SK-N-SH treated with all-trans-retinoic acid at 6 μM for 48 hours (cell line): ENCODE results near the gene DDX39B.
"Not testable (repeated sequence)": the region's sequence is repeated elsewhere in the genome, so short reads cannot be mapped to it uniquely, and the experiment has no call there.

ENCODE experiments used
- ATAC-seq: fragments of 200-7000 bp; cut with Tn5 transposase; 3 replicates; pipeline ENCODE4 v1.9.1; 2020; ENCODE audit warnings: mild to moderate bottlenecking, moderate library complexity
- ARNTL ChIP-seq: fragments of 450-650 bp; formaldehyde crosslinking; IDR thresholded peaks from 2 replicates; pipeline ENCODE4 v1.5.0; 2020; ENCODE audit warnings: low read depth, mild to moderate bottlenecking, moderate library complexity, borderline replicate concordance
- CREB5 ChIP-seq: fragments of 250-450 bp; sonication (Bioruptor Pico); IDR thresholded peaks from 2 replicates; pipeline ENCODE4 v1.5.1; 2020; ENCODE audit warnings: low read depth, mild to moderate bottlenecking, moderate library complexity
- CSDC2 ChIP-seq: fragments of 250-450 bp; sonication (Bioruptor Pico); IDR thresholded peaks from 2 replicates; pipeline ENCODE4 v1.5.0; 2020; ENCODE audit warnings: mild to moderate bottlenecking, moderate library complexity
- CSRNP3 ChIP-seq: fragments of 250-450 bp; sonication (Bioruptor Pico); IDR thresholded peaks from 2 replicates; pipeline ENCODE4 v1.5.1; 2021; ENCODE audit warnings: mild to moderate bottlenecking, moderate library complexity
- GLIS3 ChIP-seq: fragments of 250-450 bp; sonication (Bioruptor Pico); IDR thresholded peaks from 2 replicates; pipeline ENCODE4 v1.5.0; 2020; ENCODE audit warnings: mild to moderate bottlenecking, moderate library complexity
- ISL1 ChIP-seq: fragments of 250-450 bp; sonication (Bioruptor Pico); IDR thresholded peaks from 2 replicates; pipeline ENCODE4 v2.1.2; 2022; ENCODE audit warnings: mild to moderate bottlenecking, moderate library complexity
- OSR1 ChIP-seq: fragments of 250-450 bp; sonication (Bioruptor Pico); IDR thresholded peaks from 2 replicates; pipeline ENCODE4 v1.8.0; 2022; ENCODE audit warnings: moderate library complexity, mild to moderate bottlenecking, inconsistent platforms
- PATZ1 ChIP-seq: fragments of 250-450 bp; sonication (Bioruptor Pico); IDR thresholded peaks from 2 replicates; pipeline ENCODE4 v1.8.0; 2020; ENCODE audit warnings: mild to moderate bottlenecking, moderate library complexity, borderline replicate concordance
- POU6F1 ChIP-seq: fragments of 250-450 bp; sonication (Bioruptor Pico); IDR thresholded peaks from 2 replicates; pipeline ENCODE4 v1.8.0; 2021; ENCODE audit warnings: low read depth, mild to moderate bottlenecking, moderate library complexity, borderline replicate concordance
- PPARA ChIP-seq: fragments of 250-450 bp; sonication (Bioruptor Pico); IDR thresholded peaks from 2 replicates; pipeline ENCODE4 v1.5.0; 2020; ENCODE audit warnings: mild to moderate bottlenecking, borderline replicate concordance
- RARB ChIP-seq: fragments of 250-450 bp; sonication (Bioruptor Pico); IDR thresholded peaks from 2 replicates; pipeline ENCODE4 v1.8.0; 2021; ENCODE audit warnings: mild to moderate bottlenecking, moderate library complexity
- SNAI2 ChIP-seq: fragments of 250-450 bp; sonication (Bioruptor Pico); IDR thresholded peaks from 2 replicates; pipeline ENCODE4 v1.5.0; 2020; ENCODE audit warnings: mild to moderate bottlenecking, moderate library complexity
- TCF4 ChIP-seq: fragments of 250-450 bp; sonication (Bioruptor Pico); IDR thresholded peaks from 2 replicates; pipeline ENCODE4 v1.8.0; 2021; ENCODE audit warnings: mild to moderate bottlenecking, moderate library complexity, borderline replicate concordance
- TOX ChIP-seq: fragments of 250-450 bp; sonication (Bioruptor Pico); IDR thresholded peaks from 2 replicates; pipeline ENCODE4 v1.8.0; 2021; ENCODE audit warnings: mild to moderate bottlenecking, moderate library complexity, borderline replicate concordance
- TSHZ2 ChIP-seq: fragments of 250-450 bp; sonication (Bioruptor Pico); IDR thresholded peaks from 2 replicates; pipeline ENCODE4 v1.5.0; 2020; ENCODE audit warnings: mild to moderate bottlenecking, moderate library complexity
- ZC3H10 ChIP-seq: fragments of 250-450 bp; sonication (Bioruptor Pico); IDR thresholded peaks from 2 replicates; pipeline ENCODE4 v1.5.1; 2021; ENCODE audit warnings: mild to moderate bottlenecking, moderate library complexity
- ZFP3 ChIP-seq: fragments of 250-450 bp; sonication (Bioruptor Pico); IDR thresholded peaks from 2 replicates; pipeline ENCODE4 v1.5.0; 2020; ENCODE audit warnings: mild to moderate bottlenecking, moderate library complexity
- ZFP30 ChIP-seq: fragments of 450-650 bp; formaldehyde crosslinking; IDR thresholded peaks from 2 replicates; pipeline ENCODE4 v1.5.0; 2022; ENCODE audit warnings: mild to moderate bottlenecking, moderate library complexity
- ZNF70 ChIP-seq: fragments of 450-650 bp; formaldehyde crosslinking; IDR thresholded peaks from 2 replicates; pipeline ENCODE4 v1.5.0; 2020; ENCODE audit warnings: mild to moderate bottlenecking, moderate library complexity
- ZNF8 ChIP-seq: fragments of 450-650 bp; formaldehyde crosslinking; IDR thresholded peaks from 2 replicates; pipeline ENCODE4 v1.5.0; 2020; ENCODE audit warnings: mild to moderate bottlenecking, moderate library complexity

The DDX39B gene

GRCh38 chr6:31490115-31490873 is 51.5 kb downstream of the DDX39B start:
- ATAC-seq, result no peak
- TF ChIP-seq ZNF70, result no peak
- no peak for TF ChIP-seq ARNTL (CRISPR knock-in tag)
- no peak for TF ChIP-seq CSRNP3
- no peak for TF ChIP-seq PPARA
- TF ChIP-seq CSDC2 (CRISPR knock-in tag), result no peak
- TF ChIP-seq ZFP30, result no peak
- no peak for TF ChIP-seq PATZ1 (CRISPR knock-in tag)
- no peak for TF ChIP-seq RARB (CRISPR knock-in tag)
- TF ChIP-seq ISL1 (CRISPR knock-in tag), result no peak

- TF ChIP-seq SNAI2 (CRISPR knock-in tag) (no peak), ARNTL (CRISPR knock-in tag) (no peak), ZFP3 (CRISPR knock-in tag) (no peak), ZC3H10 (CRISPR knock-in tag) (no peak), OSR1 (CRISPR knock-in tag) (no peak), ISL1 (CRISPR knock-in tag) (no peak), ZNF70 (no peak), PPARA (no peak), TCF4 (no peak), GLIS3 (CRISPR knock-in tag) (no peak), CREB5 (CRISPR knock-in tag) (no peak), ZNF8 (CRISPR knock-in tag) (no peak), TOX (no peak)
- ATAC-seq, result no peak
These were observed 52.7 kb downstream of the DDX39B start for GRCh38 chr6:31489086-31489485.

- ATAC-seq, result not testable (repeated sequence)
These were observed 54.1 kb downstream of the DDX39B start for GRCh38 chr6:31487674-31488073.

- peak; percentile 65; the same call in 2 of the 3 replicates for ATAC-seq
These were observed 55.6 kb downstream of the DDX39B start for GRCh38 chr6:31486065-31486837.

GRCh38 chr6:31485055-31485454 is 56.7 kb downstream of the DDX39B start:
- no peak for ATAC-seq
- TF ChIP-seq POU6F1 (CRISPR knock-in tag), result no peak
- no peak for TF ChIP-seq ARNTL (CRISPR knock-in tag)
- no peak for TF ChIP-seq CSDC2 (CRISPR knock-in tag)
- TF ChIP-seq TSHZ2, result no peak
- no peak for TF ChIP-seq ZFP30
- TF ChIP-seq PPARA, result no peak
- no peak for TF ChIP-seq RARB (CRISPR knock-in tag)
- no peak for TF ChIP-seq ZNF70
- no peak for TF ChIP-seq PATZ1 (CRISPR knock-in tag)
- no peak for TF ChIP-seq OSR1 (CRISPR knock-in tag)
- TF ChIP-seq ZFP3 (CRISPR knock-in tag), result no peak
- no peak for TF ChIP-seq CREB5 (CRISPR knock-in tag)
- TF ChIP-seq ISL1 (CRISPR knock-in tag), result no peak
